Measurements from ENCODE around the gene DSTN. TPM values are rescaled to one million over a fixed set of nuclear protein-coding genes. Genes with fewer than 3 reads are reported as not detected.

Gene DSTN
- total RNA-seq, 1 donor from 2014 or later = 326 TPM

DNA sequence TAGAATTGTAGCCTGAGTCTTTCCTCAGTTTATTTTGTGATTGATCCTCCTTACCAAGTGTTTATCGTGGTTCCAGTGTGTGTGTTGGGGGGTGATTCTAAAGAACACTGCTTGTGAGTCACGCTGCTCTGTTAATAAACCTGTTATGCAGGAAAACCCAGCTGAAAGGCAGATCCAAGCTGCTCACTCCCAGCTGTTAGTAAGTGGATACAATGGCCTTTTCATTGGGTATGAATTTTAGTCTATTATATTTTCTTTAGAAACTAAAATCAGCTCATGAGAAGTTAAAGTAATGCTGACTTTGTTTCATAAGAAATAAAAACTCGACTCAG is 12.2 kb upstream of the DSTN start:
- intact Hi-C loops (cut with DNase I) = no loop called here
- Histone ChIP-seq H3K36me3 (no peaks in the 10 kb centered on the region), H3K4me3 (no peak overlapping the region), H3K27ac (peak overlapping the region; percentile 81), H3K4me1 (peaks cover 30% of the 10 kb centered on the region), H3K9me3 (no peaks in the 10 kb centered on the region), H3K27me3 (no peaks in the 10 kb centered on the region)
- DNase-seq (ENCODE audit: extremely low spot score in 2 of 2) = no peak
- TF ChIP-seq POLR2AphosphoS5 (IDR thresholded peaks at IDR 0.05; ENCODE audit: insufficient read depth in 1 of 2, low read depth in 1 of 2) = no peak
- no peak for TF ChIP-seq CTCF (IDR thresholded peaks at IDR 0.05)
- no peak for TF ChIP-seq POLR2A (IDR thresholded peaks at IDR 0.05)

- intact Hi-C loops (cut with DNase I) = no loop called here
- Histone ChIP-seq H3K27ac (peak overlapping the region; percentile 81), H3K27me3 (no peaks in the 10 kb centered on the region), H3K4me1 (peaks cover 30% of the 10 kb centered on the region), H3K36me3 (no peaks in the 10 kb centered on the region), H3K4me3 (no peak overlapping the region), H3K9me3 (no peaks in the 10 kb centered on the region)
- DNase-seq (ENCODE audit: extremely low spot score in 2 of 2) = peak in 1 of 2 donors; percentile 90
- TF ChIP-seq POLR2A (IDR thresholded peaks at IDR 0.05) (no peak), POLR2AphosphoS5 (IDR thresholded peaks at IDR 0.05; ENCODE audit: insufficient read depth in 1 of 2, low read depth in 1 of 2) (peak in 1 of 2 donors; percentile 76)
Observed at GRCh38 chr20:17558154-17558940, 11.5 kb upstream of the DSTN start.

GRCh38 chr20:17558941-17559304 is 11.0 kb upstream of the DSTN start:
- H3K4me1 ChIP-seq = peaks cover 30% of the 10 kb centered on the region
- TF ChIP-seq POLR2AphosphoS5 (IDR thresholded peaks at IDR 0.05; ENCODE audit: insufficient read depth in 1 of 2, low read depth in 1 of 2) (no peak), CTCF (IDR thresholded peaks at IDR 0.05) (peak in 1 of 3 experiments; percentile 4)
- intact Hi-C loops (cut with DNase I) = no loop called here
- no peaks in the 10 kb centered on the region for H3K9me3 ChIP-seq
- no peaks in the 10 kb centered on the region for H3K36me3 ChIP-seq
- DNase-seq (ENCODE audit: extremely low spot score in 2 of 2) = no peak
- H3K27ac ChIP-seq = peak overlapping the region; percentile 81
- no peaks in the 10 kb centered on the region for H3K27me3 ChIP-seq
- no peak overlapping the region for H3K4me3 ChIP-seq

- no peak for TF ChIP-seq POLR2AphosphoS5 (IDR thresholded peaks at IDR 0.05; ENCODE audit: insufficient read depth in 1 of 2, low read depth in 1 of 2)
- no peak for TF ChIP-seq CTCF (IDR thresholded peaks at IDR 0.05)
- no peak for TF ChIP-seq POLR2A (IDR thresholded peaks at IDR 0.05)
- no peak for DNase-seq (ENCODE audit: extremely low spot score in 2 of 2)
- intact Hi-C loops (cut with DNase I) = no loop called here
- H3K4me1 ChIP-seq = peaks cover 30% of the 10 kb centered on the region
- H3K36me3 ChIP-seq = no peaks in the 10 kb centered on the region
- peak overlapping the region; percentile 81 for H3K27ac ChIP-seq
- no peaks in the 10 kb centered on the region for H3K27me3 ChIP-seq
- H3K9me3 ChIP-seq = no peaks in the 10 kb centered on the region
- no peak overlapping the region for H3K4me3 ChIP-seq
Observed at GRCh38 chr20:17559338-17559737, 10.5 kb upstream of the DSTN start.

DNA sequence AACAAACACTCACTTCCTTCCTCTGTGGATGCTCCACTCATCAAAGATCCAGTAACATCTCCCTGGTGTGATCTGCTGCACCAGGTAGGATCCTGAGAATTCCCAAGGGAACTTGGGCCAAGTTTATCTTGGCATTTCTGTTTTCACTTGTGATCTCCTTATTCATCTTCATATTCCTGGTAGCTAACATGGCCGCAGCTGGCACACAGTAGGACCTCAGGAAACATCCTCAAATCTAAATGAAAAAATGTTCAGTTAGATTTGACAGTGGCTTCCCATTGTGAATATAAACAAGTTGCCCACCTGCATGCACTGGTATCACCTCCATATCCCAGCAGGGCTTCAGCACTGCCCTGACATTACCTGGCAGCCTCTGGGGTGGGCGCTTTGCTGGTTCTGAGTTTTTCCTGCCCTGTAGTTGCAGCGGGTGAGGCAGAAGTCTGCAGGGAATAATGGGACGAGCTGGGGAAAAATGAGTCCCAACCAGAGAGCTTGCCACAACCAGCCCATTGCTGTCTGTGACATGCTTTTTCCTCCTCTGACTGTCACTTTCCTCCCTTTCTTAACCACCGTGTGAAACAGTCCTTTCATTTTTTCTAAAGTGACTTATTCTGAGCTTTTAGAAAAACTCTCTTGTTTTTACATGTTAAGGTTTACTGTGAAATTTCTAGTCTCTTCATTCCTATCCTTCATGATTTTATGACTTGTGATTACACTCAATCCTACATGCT is 9.4 kb upstream of the DSTN start:
- DNase-seq (ENCODE audit: extremely low spot score in 2 of 2) = no peak
- no peaks in the 10 kb centered on the region for H3K27me3 ChIP-seq
- no peaks in the 10 kb centered on the region for H3K36me3 ChIP-seq
- H3K27ac ChIP-seq = peak overlapping the region; percentile 81
- TF ChIP-seq POLR2AphosphoS5 (IDR thresholded peaks at IDR 0.05; ENCODE audit: insufficient read depth in 1 of 2, low read depth in 1 of 2) (no peak), CTCF (IDR thresholded peaks at IDR 0.05) (no peak), POLR2A (IDR thresholded peaks at IDR 0.05) (no peak)
- H3K4me3 ChIP-seq = no peak overlapping the region
- peaks cover 30% of the 10 kb centered on the region for H3K4me1 ChIP-seq
- no peaks in the 10 kb centered on the region for H3K9me3 ChIP-seq
- intact Hi-C loops (cut with DNase I) = no loop called here
